HuH-7.5 (cell line): ENCODE measurements around the gene USP13.
"Not testable (repeated sequence)": the region's sequence is repeated elsewhere in the genome, so short reads cannot be mapped to it uniquely, and the experiment has no call there.

Source experiments
- DNase-seq: peaks from one replicate; pipeline ENCODE4 v3.0.0; 2011; ENCODE audit warnings: low spot score

USP13 gene

DNA sequence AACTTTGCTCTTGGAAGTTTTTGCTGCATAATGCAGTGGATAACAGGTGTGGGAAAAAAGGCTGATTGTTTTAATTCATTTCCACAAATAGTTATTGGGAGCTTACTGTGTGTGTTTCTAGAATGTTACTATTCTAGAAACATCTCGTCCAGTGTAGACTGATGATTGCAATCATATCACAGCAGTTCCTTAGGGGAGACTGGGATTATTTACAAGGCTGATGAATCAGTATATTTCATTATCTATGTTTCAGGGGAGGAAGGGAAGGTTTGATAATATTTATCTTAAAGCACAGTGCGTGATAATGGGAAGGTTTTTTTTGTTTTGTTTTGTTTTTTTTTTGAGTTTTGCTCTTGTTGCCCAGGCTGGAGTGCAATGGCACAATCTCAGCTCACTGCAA, 2.4 kb downstream of the USP13 start:
- DNase-seq, result no peak

DNA sequence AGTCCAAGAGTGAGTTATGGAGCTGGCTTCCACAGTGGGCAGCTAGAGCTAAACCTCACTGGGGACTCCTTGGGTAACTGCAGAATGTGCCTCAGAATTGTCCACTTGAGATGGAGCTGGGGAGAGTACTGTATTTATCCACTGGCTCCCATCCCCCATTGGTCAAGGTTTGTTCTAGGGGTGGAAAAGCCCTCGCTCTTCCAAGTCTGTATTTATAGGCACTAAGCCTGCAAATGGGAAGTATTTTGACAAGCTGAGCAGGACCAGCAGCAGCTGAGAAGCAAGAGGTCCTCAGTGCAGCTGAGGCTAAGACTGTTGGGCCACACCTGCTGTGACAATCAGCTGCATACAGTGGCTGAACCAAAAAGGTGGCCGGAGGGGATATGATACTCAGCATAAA, 5.8 kb downstream of the USP13 start:
- DNase-seq, result no peak

DNA sequence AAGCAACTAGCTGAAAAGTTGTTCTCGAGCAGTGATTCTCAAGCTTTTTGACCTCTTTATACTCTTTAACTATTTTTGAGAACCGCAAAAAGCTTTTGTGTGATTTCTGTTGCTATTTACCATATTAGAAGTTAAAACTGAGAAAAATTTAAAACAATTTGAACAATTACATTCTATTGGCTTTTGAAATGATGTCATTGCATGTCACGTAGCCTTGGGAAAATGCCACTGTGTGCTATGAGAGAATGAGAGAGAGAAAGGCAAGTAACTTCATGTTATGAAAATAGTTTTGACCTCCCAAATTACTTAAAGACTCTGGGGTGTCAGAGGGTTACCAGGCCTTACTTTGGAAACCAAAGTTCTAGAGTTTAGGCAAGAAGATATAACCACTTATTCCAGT, 8.0 kb downstream of the USP13 start:
- DNase-seq, result no peak

DNA sequence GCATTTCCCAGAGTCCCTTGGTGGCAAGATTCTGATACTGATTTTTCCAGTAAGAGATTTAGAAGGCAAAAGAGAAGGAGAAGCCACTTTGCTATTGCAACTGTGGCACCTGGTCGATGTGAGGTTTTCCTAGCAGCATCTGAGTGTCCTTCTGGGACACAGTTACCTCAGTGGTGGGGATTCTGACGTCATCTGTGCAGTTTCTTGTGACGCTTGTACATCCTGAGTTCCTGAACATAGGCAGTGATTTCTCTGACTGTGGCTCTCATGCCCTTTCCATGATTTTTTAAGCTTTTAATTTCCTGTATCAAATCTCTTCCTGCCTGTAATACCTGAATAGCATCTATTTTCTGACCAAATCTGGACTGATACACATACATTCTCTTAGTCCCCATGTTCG, 8.9 kb downstream of the USP13 start:
- DNase-seq, result no peak

DNA sequence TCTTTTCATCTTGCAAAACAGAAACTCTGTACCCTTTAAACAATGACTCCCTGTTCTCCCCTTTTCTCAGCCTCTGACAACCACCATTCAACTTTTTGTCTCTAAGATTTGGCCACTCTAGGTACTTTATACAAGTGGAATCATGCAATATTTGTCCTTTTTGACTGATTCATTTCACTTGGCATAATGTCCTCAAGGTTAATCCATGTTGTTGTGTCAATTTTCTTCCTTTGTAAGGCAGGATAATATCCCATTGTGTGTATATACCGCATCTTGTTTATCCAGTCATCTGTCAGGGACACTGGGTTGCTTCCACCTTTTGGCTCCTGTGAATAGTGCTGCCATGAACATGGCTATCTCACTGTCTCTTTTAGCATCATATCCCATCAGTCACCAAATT, 10.3 kb downstream of the USP13 start:
- DNase-seq, result no peak

DNA sequence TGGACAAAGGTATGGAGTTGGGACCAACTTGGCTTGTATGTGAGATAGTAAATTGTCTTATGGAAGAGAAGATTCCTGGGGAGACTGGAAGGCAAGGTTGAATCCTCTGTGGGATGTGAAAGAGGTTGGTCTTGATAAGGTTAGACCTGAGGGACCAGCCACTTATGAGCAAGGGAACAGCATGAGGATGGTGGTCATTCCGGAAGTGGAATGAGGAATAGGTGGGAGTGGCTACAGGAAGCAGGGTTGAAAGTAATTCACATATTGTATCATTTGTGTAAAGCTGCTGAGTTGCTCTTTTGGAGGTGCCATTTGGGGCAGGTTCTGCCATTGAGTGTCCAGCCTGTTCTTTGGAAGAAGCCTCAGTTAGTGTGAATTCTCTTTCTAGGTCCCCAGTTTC, 13.2 kb downstream of the USP13 start:
- DNase-seq, result no peak

DNA sequence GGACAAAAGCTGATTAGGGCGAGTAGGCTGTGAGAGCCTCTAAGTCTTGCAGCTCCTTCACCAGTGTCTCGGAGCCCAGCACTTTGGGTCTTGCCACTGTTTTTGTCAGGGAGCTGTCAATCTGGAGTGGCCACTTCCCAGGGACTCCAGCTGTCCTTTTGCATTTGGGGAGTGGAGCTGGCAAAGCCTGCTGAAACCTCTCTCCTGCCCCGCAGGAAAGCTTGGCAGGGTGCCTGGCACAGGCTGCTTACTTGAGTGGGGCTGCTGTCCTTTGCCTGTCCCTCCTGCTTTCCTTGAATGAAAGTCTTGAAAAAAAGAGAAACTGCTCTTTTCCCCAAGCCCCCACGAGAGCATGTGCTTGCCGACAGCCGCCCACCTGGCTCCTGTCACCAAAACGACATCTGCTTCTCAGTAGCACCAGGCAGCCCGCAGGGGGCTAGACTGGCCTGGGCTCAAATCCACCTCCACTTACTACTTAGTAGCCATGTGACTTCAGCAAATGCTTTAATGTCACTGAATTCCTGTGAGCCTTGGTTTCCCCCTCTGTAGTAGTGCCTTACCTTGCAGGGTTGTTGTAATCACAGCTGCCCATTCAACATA, 13.7 kb downstream of the USP13 start:
- DNase-seq, result no peak

DNA sequence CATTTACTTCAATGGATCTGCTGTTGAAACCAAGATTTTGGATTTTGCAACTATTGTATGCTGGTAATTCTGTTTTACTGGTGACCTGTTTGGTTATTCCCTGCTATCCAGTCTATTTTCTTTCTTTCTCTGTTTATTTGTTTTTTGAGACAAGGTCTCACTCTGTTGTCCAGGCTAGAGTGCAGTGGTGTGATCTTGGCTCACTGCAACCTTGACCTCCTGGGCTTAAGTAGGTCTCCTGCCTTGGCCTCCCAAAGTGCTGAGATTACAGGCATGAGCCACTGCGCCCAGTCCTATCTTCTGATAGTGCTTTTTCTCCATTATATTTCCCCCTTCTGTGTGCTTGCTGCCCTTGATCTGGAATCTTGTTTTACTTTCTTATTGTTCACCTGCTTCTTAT, 15.6 kb downstream of the USP13 start:
- DNase-seq, result no peak

DNA sequence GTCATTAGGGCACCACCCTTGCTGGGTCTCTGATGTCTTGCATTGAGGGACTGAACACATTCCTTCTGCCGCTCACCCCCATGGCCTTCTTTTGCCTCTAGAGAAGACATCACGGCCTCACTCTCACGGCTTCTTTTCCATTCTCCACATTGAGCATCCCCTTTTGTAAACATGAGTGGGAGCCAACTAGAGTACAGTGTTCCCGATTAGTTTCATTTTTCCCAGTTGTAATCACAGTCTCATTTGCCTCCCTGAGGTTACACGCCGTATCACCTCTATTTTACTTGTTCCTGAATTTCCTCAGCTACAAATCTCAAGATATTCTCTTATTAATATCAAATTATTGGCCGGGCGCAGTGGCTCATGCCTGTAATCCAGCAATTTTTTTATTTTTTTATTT, 17.5 kb downstream of the USP13 start:
- no peak for DNase-seq

DNA sequence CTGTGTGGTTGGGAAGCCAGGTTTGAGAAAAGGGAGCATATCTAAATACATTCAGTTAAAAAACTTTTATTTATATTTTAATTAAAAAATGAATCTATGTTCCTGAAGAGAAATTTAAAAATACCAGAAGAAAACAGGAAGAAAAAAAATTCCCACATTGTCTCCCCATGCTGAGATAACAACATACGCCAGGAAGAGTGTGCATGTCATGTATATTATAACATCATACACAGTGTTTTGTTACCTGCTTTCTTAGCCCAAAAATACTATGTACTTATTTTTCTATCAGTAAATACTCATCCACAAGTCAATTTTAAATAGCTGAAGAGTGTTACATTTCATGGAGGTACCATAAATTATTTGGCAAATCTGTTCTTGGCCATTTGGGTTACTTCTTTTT, 18.5 kb downstream of the USP13 start:
- DNase-seq, result no peak

DNA sequence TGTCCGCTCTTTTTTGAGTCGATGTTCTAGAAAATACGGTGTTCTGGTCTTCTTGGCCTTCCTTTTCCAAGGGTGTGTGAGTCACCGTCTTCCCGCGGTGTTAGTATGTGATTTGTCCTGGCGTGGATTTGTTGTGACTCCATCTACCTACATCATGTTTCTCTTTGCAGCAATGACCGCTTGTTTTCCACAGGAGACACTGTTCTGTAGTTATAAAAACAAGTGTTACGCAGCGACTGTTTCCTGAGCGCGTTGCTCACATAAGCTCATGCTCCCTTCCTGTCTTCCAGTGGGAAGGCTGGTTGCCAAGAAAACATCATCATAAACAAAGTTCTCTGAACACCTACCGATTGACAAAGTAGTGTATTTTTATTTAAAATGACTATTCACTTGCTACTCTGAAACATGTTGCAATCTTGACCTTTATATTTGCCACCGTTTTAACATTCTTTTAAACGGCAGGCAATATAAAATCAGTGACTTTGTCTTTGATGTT, 19.0 kb downstream of the USP13 start:
- no peak for DNase-seq

DNA sequence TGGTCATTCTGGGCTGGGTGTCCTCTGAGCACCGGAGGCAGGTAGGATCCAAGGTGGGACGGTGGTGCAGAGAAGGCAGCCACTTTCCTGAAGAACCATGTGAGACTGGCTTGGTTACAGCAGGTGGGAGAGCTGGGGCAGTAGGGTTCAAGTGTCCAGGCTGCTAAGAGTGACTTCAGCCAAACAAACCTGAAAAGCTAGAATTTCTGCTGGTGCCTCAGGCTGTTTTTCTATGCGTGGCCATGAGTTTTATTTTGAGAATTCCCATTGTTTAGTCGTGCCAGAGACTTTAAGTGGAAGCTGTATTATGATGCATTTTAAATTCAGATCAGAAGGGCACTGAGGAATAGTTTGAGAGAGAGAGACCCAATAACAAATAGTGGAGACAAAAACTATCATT, 20.1 kb downstream of the USP13 start:
- no peak for DNase-seq

DNA sequence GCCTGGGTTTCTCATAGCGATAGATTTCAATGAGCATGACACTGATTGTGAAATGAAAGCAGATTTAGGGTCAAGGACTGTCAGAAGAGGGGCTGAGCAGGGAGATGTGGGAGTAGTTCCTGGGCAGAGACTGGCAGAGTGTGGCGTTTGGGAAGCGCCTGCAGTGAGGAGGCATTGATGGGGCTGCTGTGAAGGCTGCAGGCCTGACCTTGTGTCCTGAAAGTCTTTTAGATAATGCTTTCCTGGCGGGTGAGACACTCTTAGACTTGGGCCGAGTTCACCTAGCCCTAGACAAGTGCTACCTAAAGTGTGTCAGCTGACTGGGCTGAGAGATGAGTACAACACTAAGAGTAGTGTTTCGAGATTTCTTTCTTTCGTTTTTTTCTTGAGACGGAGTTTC, 20.7 kb downstream of the USP13 start:
- no peak for DNase-seq

DNA sequence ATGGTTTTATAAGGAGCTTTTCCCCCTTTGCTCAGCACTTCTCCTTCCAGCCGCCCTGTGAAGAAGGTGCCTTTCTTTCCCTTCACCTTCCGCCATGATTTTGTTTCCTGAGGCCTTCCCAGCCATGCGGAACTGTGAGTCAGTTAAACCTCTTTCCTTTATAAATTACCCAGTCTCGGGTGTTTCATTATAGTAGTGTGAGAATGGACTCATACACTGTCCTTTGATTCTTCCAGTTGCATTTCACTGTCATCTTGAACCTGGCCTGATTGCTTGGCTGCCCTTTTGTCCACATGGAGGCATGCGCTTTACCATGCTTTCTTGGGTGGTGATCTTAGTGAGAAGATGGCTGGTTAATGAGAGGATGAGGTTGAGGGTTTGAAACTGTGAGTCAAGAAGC, 23.2 kb downstream of the USP13 start:
- no peak for DNase-seq

DNA sequence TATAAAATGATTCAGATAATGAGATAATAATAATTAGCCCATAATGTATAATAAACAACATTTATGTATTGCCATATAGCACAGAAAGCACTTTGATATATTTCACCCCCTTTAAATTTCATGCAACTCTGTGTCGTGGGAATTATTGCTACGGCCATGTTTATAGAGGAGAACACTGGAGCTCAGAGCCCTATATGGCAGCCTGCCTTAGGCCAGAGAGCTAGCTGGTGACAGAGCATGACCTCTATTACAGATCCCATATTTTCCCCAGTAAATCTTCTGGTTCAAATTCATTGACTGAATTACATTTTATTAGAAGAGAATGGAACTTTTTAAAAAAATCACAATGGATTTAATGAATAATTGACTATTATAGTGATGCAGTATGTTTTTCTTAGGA, 25.0 kb downstream of the USP13 start:
- DNase-seq, result no peak

DNA sequence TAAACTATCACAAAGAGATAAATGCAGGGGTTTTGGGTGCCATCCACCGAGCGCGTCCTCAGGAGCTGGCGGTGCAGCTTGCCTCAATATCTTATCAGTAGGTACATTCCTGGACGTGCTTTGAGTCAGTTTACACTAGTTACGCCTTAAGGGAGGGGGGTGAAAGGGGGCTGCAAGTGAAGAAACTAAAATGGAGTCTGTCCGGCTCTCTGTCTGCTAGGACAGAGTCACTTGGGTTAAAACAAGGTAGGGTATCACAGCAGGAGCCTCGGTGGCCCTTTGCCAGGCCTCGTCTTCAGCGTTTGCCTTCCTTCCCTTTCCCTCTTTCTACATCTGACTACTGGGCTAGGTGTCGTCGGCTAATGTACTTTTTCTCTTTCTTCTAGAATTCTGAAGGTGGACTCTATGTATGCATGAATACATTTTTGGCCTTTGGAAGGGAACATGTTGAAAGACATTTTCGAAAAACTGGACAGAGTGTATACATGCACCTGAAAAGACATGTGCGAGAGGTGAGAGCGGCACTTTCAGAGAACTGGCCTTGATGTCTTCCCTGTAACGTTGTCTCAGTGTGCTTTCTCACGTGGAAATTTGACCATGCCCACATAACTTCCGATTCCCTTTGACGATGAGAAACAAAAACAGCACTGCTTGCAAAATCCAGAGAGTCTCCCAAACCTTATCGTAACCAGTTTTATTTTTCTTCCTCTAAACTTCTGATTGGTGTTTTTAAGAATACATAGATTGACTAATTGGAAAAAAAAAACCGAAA, 28.8 kb downstream of the USP13 start:
- DNase-seq, result no peak

DNA sequence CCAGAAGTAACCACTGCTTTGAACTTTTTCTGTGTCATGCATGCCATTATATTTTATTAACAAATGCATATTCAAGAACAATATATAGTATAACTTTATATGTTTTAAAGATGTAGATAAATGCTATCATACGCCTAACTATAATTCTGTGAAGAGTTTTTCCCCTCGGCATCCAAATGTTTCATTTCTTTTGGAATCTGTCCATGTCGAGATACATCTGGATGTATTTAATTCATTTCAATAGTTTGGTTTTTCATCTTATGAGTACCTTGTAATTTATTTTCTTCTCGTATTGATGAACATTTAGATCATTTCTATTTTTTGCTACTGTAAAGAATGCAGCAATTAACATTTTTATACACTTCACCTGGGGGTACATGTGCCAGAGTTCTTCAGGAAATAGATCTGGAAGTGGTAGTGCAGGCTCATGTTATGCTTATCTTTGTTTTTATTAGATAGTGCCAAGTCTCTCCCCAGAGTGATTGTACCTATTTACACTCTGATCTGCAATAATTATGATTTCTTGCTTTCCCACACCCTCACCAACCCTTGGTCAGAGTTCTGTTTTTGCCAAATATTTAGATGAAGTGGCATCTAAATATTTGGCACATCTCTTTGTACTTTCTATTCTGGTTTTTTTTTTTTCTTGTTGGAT, 29.7 kb downstream of the USP13 start:
- DNase-seq, result no peak

DNA sequence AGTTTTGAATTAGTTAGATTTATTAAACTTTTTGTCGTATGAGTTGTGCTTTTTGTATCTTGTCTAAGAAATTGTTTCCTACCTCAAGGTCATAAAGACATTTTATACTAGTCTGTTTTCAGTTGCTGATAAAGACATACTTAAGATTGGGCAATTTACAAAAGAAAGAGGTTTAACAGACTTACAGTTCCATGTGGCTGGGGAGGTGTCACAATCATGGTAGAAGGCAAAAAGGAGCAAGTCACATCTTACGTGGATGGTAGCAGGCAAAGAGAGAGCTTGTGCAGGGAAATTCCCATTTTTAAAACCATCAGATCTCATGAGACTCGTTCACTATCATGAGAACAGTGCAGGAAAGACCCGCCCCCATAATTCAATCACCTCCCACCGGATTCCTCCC, 30.4 kb downstream of the USP13 start:
- DNase-seq, result not testable (repeated sequence)

DNA sequence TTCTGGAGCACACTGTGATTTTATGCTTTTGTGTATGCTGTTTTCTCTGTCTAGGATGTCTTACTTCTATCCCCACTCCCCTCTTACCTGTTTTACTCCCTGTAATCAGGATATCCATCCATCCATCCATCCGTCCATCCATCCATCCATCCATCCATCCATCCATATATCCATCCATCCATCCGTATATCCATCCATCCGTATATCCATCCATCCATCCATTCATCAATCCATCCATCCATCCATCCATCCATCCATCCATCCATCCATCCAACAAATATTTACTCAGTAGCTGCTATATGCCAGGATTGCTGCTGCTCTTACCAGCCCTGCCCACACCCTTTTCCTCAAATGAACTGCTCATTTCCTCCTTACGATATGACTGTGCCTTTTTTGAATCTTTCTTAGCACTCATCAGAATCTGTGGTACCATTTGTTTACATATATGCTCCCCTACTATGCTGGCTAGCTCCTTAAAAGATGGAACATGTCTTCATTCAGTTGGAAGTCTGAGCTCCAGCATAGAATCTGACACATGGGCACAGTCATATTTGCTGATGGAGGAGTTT, 35.2 kb downstream of the USP13 start:
- no peak for DNase-seq

DNA sequence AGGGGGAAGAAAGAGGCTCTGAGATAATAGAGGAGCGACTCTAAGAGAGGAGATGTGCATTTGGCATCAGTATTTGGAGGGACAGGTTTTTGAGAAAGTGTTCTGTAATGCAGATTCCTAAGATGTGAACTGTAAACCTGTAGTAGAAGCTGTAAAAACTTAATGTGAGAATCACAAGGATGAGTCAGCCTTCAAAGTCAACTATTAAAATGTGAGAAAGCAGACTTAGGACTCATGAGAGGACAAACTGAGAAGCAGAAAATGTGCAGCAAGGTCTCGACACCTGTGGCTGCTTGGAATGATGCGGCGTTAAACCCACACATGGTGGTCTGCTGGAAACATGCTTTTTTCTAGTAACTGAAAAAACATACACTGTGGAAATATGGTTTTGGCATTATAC, 36.0 kb downstream of the USP13 start:
- no peak for DNase-seq

DNA sequence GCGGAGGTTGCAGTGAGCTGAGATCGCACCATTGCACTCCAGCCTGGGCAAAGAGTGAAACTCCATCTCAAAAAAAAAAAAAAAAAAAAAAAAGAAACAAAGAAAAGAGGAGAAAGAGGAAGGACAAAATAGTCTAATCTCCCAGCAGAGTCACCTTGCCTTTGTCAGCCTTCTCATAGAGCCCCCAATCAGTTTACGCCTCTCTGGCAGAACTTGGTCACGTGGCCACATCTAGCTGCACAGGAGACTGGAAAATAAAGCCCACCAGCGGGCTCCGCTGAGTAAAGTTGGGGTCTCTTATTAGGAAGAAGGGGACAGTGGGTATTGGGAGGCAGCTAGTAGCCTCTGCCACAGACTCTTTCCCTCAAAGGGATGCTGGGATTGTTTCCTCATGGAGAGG, 41.9 kb downstream of the USP13 start:
- DNase-seq, result no peak

DNA sequence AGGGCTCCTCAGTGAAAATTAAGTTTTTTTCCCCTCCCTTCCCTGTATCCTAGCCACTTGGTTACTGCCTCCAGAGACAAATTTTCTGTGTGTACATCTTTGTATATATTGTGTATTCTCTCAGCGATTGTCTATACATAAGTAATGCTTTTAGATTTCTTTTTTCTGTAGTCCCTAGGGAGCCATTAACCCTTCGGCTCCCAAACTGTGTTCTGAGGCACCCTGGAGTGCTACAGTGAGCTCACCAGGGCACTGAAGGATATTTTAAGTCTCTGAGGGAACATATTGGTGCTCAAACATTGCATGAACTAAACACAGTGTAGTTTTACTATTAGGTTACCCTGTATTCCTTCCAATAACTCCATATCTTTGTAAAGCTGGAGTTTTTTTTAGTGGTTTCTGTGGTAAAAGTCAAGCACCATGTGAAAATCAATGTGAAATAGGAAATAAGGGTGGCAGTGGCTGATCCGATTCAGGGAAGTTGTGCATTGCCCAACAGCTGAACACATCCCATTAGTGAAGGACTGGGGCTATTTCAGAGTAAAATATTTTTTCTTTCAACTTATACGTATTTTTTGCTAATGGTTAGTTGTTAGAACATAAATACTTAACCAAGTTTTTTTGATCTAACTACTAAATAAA, 43.0 kb downstream of the USP13 start:
- DNase-seq, result no peak
